A673 (cell line): ENCODE results near the gene EWSR1. TPM values are rescaled to one million over a fixed set of nuclear protein-coding genes. Genes with fewer than 3 reads are reported as not detected.

Experiments used
- BruUV-seq: library from RNA; stranded (reverse); fragments of 400-500 nt; replicated peaks from 2 replicates; lab custom pipeline; 2021; lab: Mats Ljungman, UMichigan
- CTCF ChIA-PET: fragments of 300-600 bp; sonication (Branson Sonifier 250); formaldehyde crosslinking; loops from one replicate; lab custom pipeline; 2022; ENCODE audit warnings: antibody characterized with exemption; lab: Charles Lee
- POLR2A ChIA-PET: fragments of 300-600 bp; sonication (Branson Sonifier 250); formaldehyde crosslinking; loops from one replicate; lab custom pipeline; 2022; ENCODE audit warnings: antibody characterized with exemption; ENCODE audit not compliant: low non-redundant PET; lab: Charles Lee
- DNase-seq: peaks from one replicate; pipeline ENCODE4 v3.0.0-alpha.2; 2015; ENCODE audit warnings: low spot score
- H3K27ac ChIP-seq: fragments of 200-600 bp; sonication (generic); 2 replicates; pipeline ENCODE4 v1.5.1; 2016; ENCODE audit warnings: mixed run types, low read depth, mild to moderate bottlenecking, mixed read lengths, antibody characterized with exemption, low read length; ENCODE audit not compliant: poor library complexity, severe bottlenecking
- H3K27me3 ChIP-seq: fragments of 200-600 bp; sonication (generic); replicated peaks from 2 replicates; pipeline ENCODE4 v1.6.1; 2017; ENCODE audit warnings: mixed run types, low read depth, mild to moderate bottlenecking, mixed read lengths, antibody characterized with exemption, low read length; ENCODE audit not compliant: insufficient read depth, poor library complexity
- H3K36me3 ChIP-seq: fragments of 200-600 bp; sonication (generic); 2 replicates; pipeline ENCODE4 v1.6.1; 2016; ENCODE audit warnings: mixed run types, mild to moderate bottlenecking, mixed read lengths, antibody characterized with exemption, low read length; ENCODE audit not compliant: insufficient read depth, poor library complexity, severe bottlenecking
- H3K4me1 ChIP-seq: fragments of 200-600 bp; sonication (generic); 2 replicates; pipeline ENCODE4 v1.6.1; 2017; ENCODE audit warnings: mixed run types, mild to moderate bottlenecking, mixed read lengths, antibody characterized with exemption, low read length; ENCODE audit not compliant: insufficient read depth, poor library complexity, severe bottlenecking
- H3K4me3 ChIP-seq: fragments of 200-600 bp; sonication (generic); 2 replicates; pipeline ENCODE4 v1.5.1; 2016; ENCODE audit warnings: low read depth, mixed run types, mild to moderate bottlenecking, mixed read lengths, low read length; ENCODE audit not compliant: poor library complexity, severe bottlenecking
- H3K9me3 ChIP-seq: fragments of 200-600 bp; sonication (generic); 2 replicates; pipeline ENCODE4 v1.6.1; 2016; ENCODE audit warnings: mixed run types, low read depth, mild to moderate bottlenecking, mixed read lengths, antibody characterized with exemption, low read length; ENCODE audit not compliant: poor library complexity, severe bottlenecking
- EZH2 ChIP-seq: fragments of 200-600 bp; sonication (generic); IDR thresholded peaks from 2 replicates; pipeline ENCODE4 v1.6.1; 2017; ENCODE audit warnings: borderline replicate concordance, low read depth, mild to moderate bottlenecking, mixed read lengths, antibody characterized with exemption, low read length; ENCODE audit not compliant: poor library complexity, severe bottlenecking
- intact Hi-C: fragments of 100-400 bp; cut with micrococcal nuclease; formaldehyde crosslinking; loops from one replicate; pipeline ENCODE4 v1.10.0; 2022; ENCODE audit not compliant: unreplicated experiment
- total RNA-seq: library from RNA; stranded (reverse); gene quantifications from 2 replicates; pipeline ENCODE4 v1.2.3, GENCODE V29; 2021
- TF ChIP-seq, protein P1 (sequence below): fragments of 300-800, 200-600 bp; sonication (generic); conservative IDR thresholded peaks from 2 replicates; pipeline ENCODE4 v1.5.1; 2017; ENCODE audit warnings: low read depth, mild to moderate bottlenecking, antibody characterized with exemption, low read length, moderate library complexity, mixed read lengths

Gene EWSR1
- total RNA-seq, 1 experiment from 2014 or later, result 358 TPM

DNA sequence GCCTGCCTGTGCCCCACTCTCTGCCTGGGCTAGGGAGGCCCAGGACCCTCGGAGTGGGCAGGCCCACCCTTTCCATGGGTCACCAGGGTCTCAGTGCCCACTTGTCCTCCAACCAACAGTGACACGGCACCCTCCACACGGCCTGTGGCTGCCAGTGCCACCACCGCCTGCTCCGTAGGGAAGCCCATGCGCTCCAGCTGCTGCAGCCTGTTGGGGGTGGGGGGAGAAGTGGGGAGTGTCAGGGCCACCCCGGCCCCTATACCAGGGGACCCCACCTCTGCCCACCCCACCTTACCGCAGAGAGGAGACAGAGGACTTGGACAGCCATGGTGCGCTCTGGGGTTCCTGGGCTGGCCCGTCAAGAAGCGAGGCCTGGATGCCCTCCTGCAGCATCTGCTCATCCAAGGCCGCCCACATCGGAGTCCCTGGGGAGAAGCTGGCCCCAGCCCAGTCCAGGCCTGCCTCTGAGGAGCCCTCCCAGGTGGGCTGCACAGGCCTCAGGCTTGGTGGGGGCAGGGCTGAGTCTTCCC is 8.0 kb upstream of the EWSR1 start:
- BruUV-seq, result no TSS peak

DNA sequence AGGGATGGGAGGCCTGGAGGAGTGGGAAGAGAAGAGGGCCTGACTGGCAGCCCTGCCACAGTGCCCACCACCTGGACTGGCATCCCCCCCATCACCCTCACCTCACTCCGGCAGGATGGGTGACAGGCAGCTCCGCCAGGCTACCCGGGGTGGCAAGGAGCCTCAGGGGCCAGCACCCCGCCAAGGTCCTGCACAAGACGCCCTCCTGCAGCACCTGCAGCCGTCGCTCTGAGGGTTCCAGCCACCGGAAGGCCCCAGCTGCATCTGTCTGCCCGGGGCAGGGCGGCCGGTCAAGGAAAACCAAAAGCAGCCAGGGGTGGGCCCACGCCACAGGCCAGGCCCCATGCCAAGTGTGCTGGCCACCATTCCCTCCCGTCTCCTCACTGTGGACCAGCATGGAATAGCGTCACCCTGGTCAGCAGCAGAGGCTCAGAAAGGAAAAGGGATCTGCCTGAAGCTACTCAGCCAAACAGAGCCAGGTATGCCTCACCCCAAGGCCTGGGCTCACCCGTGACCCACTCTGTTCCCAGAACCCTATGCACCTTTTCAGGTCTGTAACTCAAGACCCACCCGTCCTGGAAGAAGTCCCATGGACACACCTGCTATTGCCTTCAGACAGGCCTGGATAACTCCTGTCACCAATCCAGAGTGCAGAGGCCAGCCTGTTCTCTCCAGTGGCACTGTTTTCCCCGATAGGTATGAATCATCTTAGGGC is 7.3 kb upstream of the EWSR1 start:
- CTCF ChIA-PET, result no interaction called here
- POLR2A ChIA-PET, result no interaction called here
- DNase-seq, result no peak

More for the DNA sequence above, 8.0 kb upstream of the EWSR1 start:
- ChIA-PET CTCF (no interaction called here), POLR2A (no interaction called here)
- DNase-seq, result no peak
- Histone ChIP-seq H3K27me3 (no peaks in the 10 kb centered on the region), H3K4me1 (no peaks in the 10 kb centered on the region), H3K27ac (no peak overlapping the region), H3K36me3 (peaks cover 26% of the 10 kb centered on the region), H3K4me3 (no peak overlapping the region), H3K9me3 (no peaks in the 10 kb centered on the region)
- intact Hi-C loops, result no loop called here
- TF ChIP-seq EZH2, result no peak
- TF ChIP-seq, protein P1, sequence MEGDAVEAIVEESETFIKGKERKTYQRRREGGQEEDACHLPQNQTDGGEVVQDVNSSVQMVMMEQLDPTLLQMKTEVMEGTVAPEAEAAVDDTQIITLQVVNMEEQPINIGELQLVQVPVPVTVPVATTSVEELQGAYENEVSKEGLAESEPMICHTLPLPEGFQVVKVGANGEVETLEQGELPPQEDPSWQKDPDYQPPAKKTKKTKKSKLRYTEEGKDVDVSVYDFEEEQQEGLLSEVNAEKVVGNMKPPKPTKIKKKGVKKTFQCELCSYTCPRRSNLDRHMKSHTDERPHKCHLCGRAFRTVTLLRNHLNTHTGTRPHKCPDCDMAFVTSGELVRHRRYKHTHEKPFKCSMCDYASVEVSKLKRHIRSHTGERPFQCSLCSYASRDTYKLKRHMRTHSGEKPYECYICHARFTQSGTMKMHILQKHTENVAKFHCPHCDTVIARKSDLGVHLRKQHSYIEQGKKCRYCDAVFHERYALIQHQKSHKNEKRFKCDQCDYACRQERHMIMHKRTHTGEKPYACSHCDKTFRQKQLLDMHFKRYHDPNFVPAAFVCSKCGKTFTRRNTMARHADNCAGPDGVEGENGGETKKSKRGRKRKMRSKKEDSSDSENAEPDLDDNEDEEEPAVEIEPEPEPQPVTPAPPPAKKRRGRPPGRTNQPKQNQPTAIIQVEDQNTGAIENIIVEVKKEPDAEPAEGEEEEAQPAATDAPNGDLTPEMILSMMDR, result no peak

DNA sequence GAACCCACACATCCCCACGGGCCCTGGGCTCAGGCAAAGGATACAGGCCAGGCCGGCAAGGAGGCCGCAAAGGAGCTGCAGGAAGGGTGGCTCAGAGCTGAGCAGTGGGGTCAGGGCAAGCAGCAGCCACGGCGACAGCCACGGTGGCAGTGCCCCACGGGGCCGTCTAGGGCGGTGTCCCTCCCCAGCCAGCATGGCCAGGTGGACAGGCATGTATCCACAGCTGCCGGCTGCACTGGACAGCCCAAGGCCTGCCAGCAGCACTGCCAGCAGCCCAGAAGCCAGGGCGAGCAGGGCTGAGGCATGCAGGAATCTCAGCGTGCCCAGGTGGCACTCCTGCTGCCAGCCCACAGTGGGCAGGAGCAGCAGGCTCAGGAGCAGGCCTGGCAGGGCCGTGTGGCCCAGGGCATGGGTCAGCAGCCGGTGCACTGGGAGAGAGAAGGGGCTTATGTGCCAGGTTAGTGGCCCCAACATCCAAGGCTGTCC is 4.2 kb upstream of the EWSR1 start:
- intact Hi-C loops, result no loop called here
- ChIA-PET POLR2A (no interaction called here), CTCF (no interaction called here)

More for the DNA sequence above, 7.3 kb upstream of the EWSR1 start:
- H3K36me3 ChIP-seq, result peaks cover 33% of the 10 kb centered on the region
- H3K27me3 ChIP-seq, result no peaks in the 10 kb centered on the region
- intact Hi-C loops, result no loop called here
- H3K4me3 ChIP-seq, result no peak overlapping the region
- BruUV-seq, result no TSS peak
- no peaks in the 10 kb centered on the region for H3K4me1 ChIP-seq
- H3K9me3 ChIP-seq, result no peaks in the 10 kb centered on the region
- H3K27ac ChIP-seq, result no peak overlapping the region
- no peak for TF ChIP-seq EZH2
- TF ChIP-seq, protein P1, result no peak

More for the DNA sequence above, 4.2 kb upstream of the EWSR1 start:
- TF ChIP-seq, protein P1, result no peak
- no peak for TF ChIP-seq EZH2
- Histone ChIP-seq H3K9me3 (no peaks in the 10 kb centered on the region), H3K4me3 (no peak overlapping the region), H3K4me1 (peaks cover 9% of the 10 kb centered on the region), H3K27ac (no peak overlapping the region), H3K36me3 (peaks cover 38% of the 10 kb centered on the region), H3K27me3 (no peaks in the 10 kb centered on the region)
- DNase-seq, result no peak
- BruUV-seq, result no TSS peak
